ENCODE results near the gene METTL17. TPM values are rescaled to one million over a fixed set of nuclear protein-coding genes. Genes with fewer than 3 reads are reported as not detected.

Gene METTL17
- total and polyA plus RNA-seq, 9 of the 15 experiments (the other 6 are each of a cell fraction or from before 2014, with no cell fraction given): 65.6 to 150 (median 90.0) TPM

- no peaks in the 10 kb centered on the region for H3K9me3 ChIP-seq (replicated peaks; ENCODE audit: control insufficient read depth, insufficient read depth, low read depth, low read length)
- no peak for FAIRE-seq
- no peak overlapping the region for H3K4me2 ChIP-seq (ENCODE audit: insufficient read depth, low read length)
- H3K4me1 ChIP-seq (replicated peaks in 1 of 2; ENCODE audit: control insufficient read depth in 2 of 2, insufficient read depth in 2 of 2, low read length in 2 of 2): peaks cover 0 to 7% of the 10 kb centered on the region in 2 experiments; a peak in 1 of 5 replicates
- BruUV-seq (replicated peaks): no TSS peak
- H4K20me1 ChIP-seq (replicated peaks; ENCODE audit: control insufficient read depth, insufficient read depth, low read length): no peaks in the 10 kb centered on the region
- ATAC-seq: no peak
- peaks cover 34% of the 10 kb centered on the region; the same call in 1 of the 3 replicates for H3K36me3 ChIP-seq (ENCODE audit: control insufficient read depth, insufficient read depth, low read length)
- POLR2A ChIA-PET: interaction anchor here (2.5 to 3.0 kb wide), 2 partner anchors 23 to 88 kb away, joined by 8 to 15 read pairs; no protein-coding TSS in a partner anchor
- H3K79me2 ChIP-seq (ENCODE audit: control insufficient read depth, insufficient read depth, low read length): no peaks in the 10 kb centered on the region
- intact Hi-C loops (cut with micrococcal nuclease) (no loop called here), in situ Hi-C loops (cut with MboI) (no loop called here)
- no peak overlapping the region for H3K27ac ChIP-seq (ENCODE audit: extremely low read depth, low read depth, low read length)
- CTCF ChIA-PET (ENCODE audit: low intra/inter-chr PET ratio): no interaction called here
- 57% methylated on average over 8 of the region's 9 CpGs for WGBS (ENCODE audit: insufficient coverage, low coverage, missing lambda C conversion rate)
- no peak for DNase-seq (ENCODE audit: extremely low read depth in 1 of 4, low spot score in 3 of 4)
- no peak overlapping the region for H3K4me3 ChIP-seq
- H3K27me3 ChIP-seq (ENCODE audit: control insufficient read depth in 2 of 2, insufficient read depth in 2 of 2, low read length in 2 of 2): no peaks in the 10 kb centered on the region
- H2AFZ ChIP-seq (ENCODE audit: low read depth, low read length): no peak overlapping the region
- no peaks in the 10 kb centered on the region for H3K9me1 ChIP-seq (ENCODE audit: control insufficient read depth, insufficient read depth, low read length)
- peak overlapping the region in 1 of 2 experiments; percentile 45; a peak in 1 of 4 replicates for H3K9ac ChIP-seq (ENCODE audit: insufficient read depth in 1 of 2, low read depth in 2 of 2, low read length in 2 of 2)
- TF ChIP-seq SMARCA5 (IDR thresholded peaks at IDR 0.05) (no peak), MGA (IDR thresholded peaks at IDR 0.05) (no peak), FOS (IDR thresholded peaks at IDR 0.05; ENCODE audit: extremely low read depth, insufficient read length) (no peak), SRSF3 (IDR thresholded peaks at IDR 0.05; ENCODE audit: insufficient read depth, low read length) (no peak)
Measured at GRCh38 chr14:21016413-21017190, 26.8 kb downstream of the METTL17 start.

Data from K562 (cell line).